ENCODE results near the gene TMEM208. TPM values are rescaled to one million over a fixed set of nuclear protein-coding genes. Genes with fewer than 3 reads are reported as not detected.

Gene TMEM208
- total and polyA plus RNA-seq, 2 of the 13 experiments (the other 11 are each of a cell fraction or from before 2014, with no cell fraction given): 58.8 to 72.9 TPM

DNA sequence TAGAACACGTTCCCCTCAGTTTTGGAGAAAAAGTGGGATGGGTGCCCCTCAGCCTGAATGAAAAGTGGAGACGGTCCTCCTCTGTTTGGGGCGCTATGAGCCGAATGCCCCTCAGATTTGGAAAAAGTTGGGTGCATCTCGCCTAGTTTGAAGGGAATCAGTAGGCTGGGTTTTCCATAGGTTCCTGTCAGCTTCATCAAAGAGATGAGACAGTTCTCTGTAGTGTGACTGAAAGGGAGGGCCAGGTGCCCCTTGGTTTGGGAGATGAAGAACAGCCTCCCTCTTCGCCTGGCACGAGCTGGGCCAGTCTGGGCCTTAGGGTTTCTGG lies 21.1 kb downstream of the TMEM208 start (continued):
- 0 out of 2 replicates have a peak, but pooled peaks have one; percentile 41 for TF ChIP-seq FLYWCH1 (CRISPR knock-in tag; IDR thresholded peaks at IDR 0.05)

DNA sequence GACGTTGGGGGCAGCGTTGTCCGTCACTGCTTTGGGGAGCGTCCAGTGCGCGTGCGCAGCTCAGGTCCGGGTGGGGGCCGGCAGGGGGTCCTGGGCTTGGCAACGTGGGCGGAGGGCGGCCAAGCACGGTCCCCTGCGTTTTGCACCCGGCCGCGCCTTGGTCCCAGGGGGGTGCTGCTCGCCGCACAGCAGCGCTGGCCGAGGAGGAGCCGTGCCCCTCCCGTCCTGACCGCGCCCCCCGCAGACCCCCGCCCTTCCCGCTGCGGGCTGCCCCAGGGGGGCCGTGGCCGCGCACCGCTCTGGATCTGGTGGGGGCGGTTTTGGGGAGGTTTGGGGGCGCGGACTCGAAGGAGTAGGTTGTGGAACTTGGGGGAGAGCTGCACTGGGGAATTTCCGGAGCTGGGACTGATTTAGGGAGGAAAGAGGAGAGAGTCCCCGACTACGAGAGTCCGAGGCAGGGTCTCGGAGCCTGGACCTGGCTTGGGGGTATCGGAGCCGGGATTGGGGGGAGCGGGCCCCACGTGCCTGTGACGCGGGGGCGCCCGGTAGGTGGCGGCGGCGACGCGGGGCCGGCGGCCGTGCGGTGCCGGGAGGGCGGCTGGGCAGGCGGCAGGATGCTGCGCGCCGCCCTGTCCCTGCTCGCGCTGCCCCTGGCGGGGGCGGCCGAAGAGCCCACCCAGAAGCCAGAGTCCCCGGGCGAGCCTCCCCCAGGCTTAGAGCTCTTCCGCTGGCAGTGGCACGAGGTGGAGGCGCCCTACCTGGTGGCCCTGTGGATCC lies 21.7 kb downstream of the TMEM208 start, which contains the start of gene SLC9A5:
TSS of gene SLC9A5 (plus strand) at position 579 of the 777 bp plus-strand sequence. CDS start at position 615, 36 bp downstream.
- no TSS peak for BruUV-seq (replicated peaks)
- in situ Hi-C loops (cut with HindIII; ENCODE audit: extremely low pct_ligation_motif_present, low pct_unique_long_range_greater_than_20kb) (no loop called here), intact Hi-C loops (cut with micrococcal nuclease; ENCODE audit: unreplicated experiment) (no loop called here)
- peak within 1 kb of the TSS; percentile 53; the same call in 1 of the 2 replicates for H3K9ac ChIP-seq (ENCODE audit: insufficient read depth, low read depth, low read length)
- DNase-seq (ENCODE audit: low spot score) (no peak), FAIRE-seq (no peak), ATAC-seq (peak; percentile 11)
- H3K27ac ChIP-seq (ENCODE audit: extremely low read length, insufficient read depth, low read length): no peak within 1 kb of the TSS
- ChIA-PET POLR2A (interaction anchor here (1.2 to 6.1 kb wide), 6 partner anchors 13 to 56 kb away, joined by 3 to 71 read pairs (median 10); partner anchors contain the start of gene TMEM208), CTCF (ENCODE audit: low intra/inter-chr PET ratio, low total read pairs) (no interaction called here)
- H3K27me3 ChIP-seq (ENCODE audit: control insufficient read depth in 1 of 2, insufficient read depth in 2 of 2, low read length in 2 of 2): peaks cover 0 to 22% of the 10 kb centered on the region in 2 experiments; a peak in 3 of 5 replicates
- peak within 1 kb of the TSS; percentile 97 for H3K4me2 ChIP-seq (ENCODE audit: low read depth, low read length)
- no peaks in the 10 kb centered on the region for H4K20me1 ChIP-seq (ENCODE audit: insufficient read depth, low read length)
- H3K9me3 ChIP-seq (ENCODE audit: low read length): no peaks in the 10 kb centered on the region
- peak within 1 kb of the TSS; percentile 50 for H2AFZ ChIP-seq (ENCODE audit: low read length)
- H3K79me2 ChIP-seq (ENCODE audit: insufficient read depth, low read length): no peaks in the 10 kb centered on the region
- H3K4me1 ChIP-seq (ENCODE audit: insufficient read depth, low read length): peaks cover 56% of the 10 kb centered on the region
- peaks cover 0 to 2% of the 10 kb centered on the region in 2 experiments; a peak in 1 of 5 replicates for H3K36me3 ChIP-seq (replicated peaks in 1 of 2; ENCODE audit: control insufficient read depth in 1 of 2, insufficient read depth in 2 of 2, low read length in 2 of 2)
- peak within 1 kb of the TSS; percentile 59 to 85 (median 63) for H3K4me3 ChIP-seq (replicated peaks in 1 of 3; ENCODE audit: insufficient read depth in 1 of 3, low read depth in 2 of 3, low read length in 3 of 3)
- WGBS (ENCODE audit: low lambda C conversion rate): 2% methylated on average over 23 of the region's 75 CpGs
- no peak for TF ChIP-seq HOXD1 (CRISPR knock-in tag; IDR thresholded peaks at IDR 0.05)
- no peak for TF ChIP-seq NFYC (CRISPR knock-in tag; IDR thresholded peaks at IDR 0.05)
- no peak for TF ChIP-seq RFXANK (CRISPR knock-in tag; IDR thresholded peaks at IDR 0.05)
- no peak for TF ChIP-seq DPF2 (CRISPR knock-in tag; IDR thresholded peaks at IDR 0.05; ENCODE audit: borderline replicate concordance, low read depth)
- TF ChIP-seq NCOR1 (IDR thresholded peaks at IDR 0.05; ENCODE audit: borderline replicate concordance, low read length): no peak
- no peak for TF ChIP-seq NFIC (IDR thresholded peaks at IDR 0.05; ENCODE audit: low read length)
- TF ChIP-seq HOXA5 (CRISPR knock-in tag; IDR thresholded peaks at IDR 0.05): no peak
- no peak; the same call in 1 of the 2 replicates for TF ChIP-seq ZNF547 (CRISPR knock-in tag; IDR thresholded peaks at IDR 0.05)
- no peak for TF ChIP-seq MAFG (CRISPR knock-in tag; IDR thresholded peaks at IDR 0.05)
- TF ChIP-seq NCOA1 (CRISPR knock-in tag; IDR thresholded peaks at IDR 0.05): no peak
- TF ChIP-seq ZNF264 (CRISPR knock-in tag; IDR thresholded peaks at IDR 0.05): no peak
- TF ChIP-seq PHB2 (IDR thresholded peaks at IDR 0.05; ENCODE audit: partially characterized antibody): no peak
- TF ChIP-seq KMT2B (CRISPR knock-in tag; IDR thresholded peaks at IDR 0.05): no peak
- TF ChIP-seq KDM2A (CRISPR knock-in tag; IDR thresholded peaks at IDR 0.05; ENCODE audit: borderline replicate concordance, low read depth): no peak; the same call in none of the 2 replicates
- TF ChIP-seq ZNF546 (CRISPR knock-in tag; conservative IDR thresholded peaks at IDR 0.05): peak; percentile 80; the same call in 1 of the 2 replicates
- no peak for TF ChIP-seq SALL2 (CRISPR knock-in tag; IDR thresholded peaks at IDR 0.05)
- TF ChIP-seq KMT2A (CRISPR knock-in tag; IDR thresholded peaks at IDR 0.05): no peak
- no peak for TF ChIP-seq RARG (CRISPR knock-in tag; IDR thresholded peaks at IDR 0.05; ENCODE audit: low read depth)
- no peak for TF ChIP-seq SOX13 (IDR thresholded peaks at IDR 0.05)
- TF ChIP-seq SOX13 (CRISPR knock-in tag; conservative IDR thresholded peaks at IDR 0.05 in 1 of 2, IDR thresholded peaks at IDR 0.05 in 1 of 2): no peak
- no peak for TF ChIP-seq NR2C2 (CRISPR knock-in tag; IDR thresholded peaks at IDR 0.05; ENCODE audit: borderline replicate concordance)
- TF ChIP-seq KDM6A (CRISPR knock-in tag; IDR thresholded peaks at IDR 0.05; ENCODE audit: low read depth): no peak
- TF ChIP-seq PAWR (CRISPR knock-in tag; IDR thresholded peaks at IDR 0.05; ENCODE audit: borderline replicate concordance): no peak
- no peak for TF ChIP-seq REXO4 (CRISPR knock-in tag; IDR thresholded peaks at IDR 0.05; ENCODE audit: borderline replicate concordance)

Data from HepG2 (cell line).